Myocyte (in vitro differentiated cells): ENCODE results near the gene MAP2K6. TPM values are rescaled to one million over a fixed set of nuclear protein-coding genes. Genes with fewer than 3 reads are reported as not detected.
A peak's percentile ranks its signal among the peaks of the same experiment; 100 is the strongest.

Experiments
- DNase-seq: peaks from one replicate; pipeline ENCODE4 v3.0.0-alpha.2; 2012; ENCODE audit warnings: low read depth
- polyA plus RNA-seq: library from polyadenylated mRNA; unstranded; fragments of >200 nt; gene quantifications from one replicate; pipeline ENCODE4 v1.2.1, GENCODE V29; 2012; ENCODE audit warnings: missing spikeins
- total RNA-seq: library from RNA; depleted of rRNA; stranded (reverse); fragments of >200 nt; gene quantifications from 2 replicates; pipeline ENCODE4 v1.2.3, GENCODE V29; 2014

Gene MAP2K6
- 0.16 and 0.26 TPM in 2 replicates for total RNA-seq
- 0.11 TPM for polyA plus RNA-seq

DNA sequence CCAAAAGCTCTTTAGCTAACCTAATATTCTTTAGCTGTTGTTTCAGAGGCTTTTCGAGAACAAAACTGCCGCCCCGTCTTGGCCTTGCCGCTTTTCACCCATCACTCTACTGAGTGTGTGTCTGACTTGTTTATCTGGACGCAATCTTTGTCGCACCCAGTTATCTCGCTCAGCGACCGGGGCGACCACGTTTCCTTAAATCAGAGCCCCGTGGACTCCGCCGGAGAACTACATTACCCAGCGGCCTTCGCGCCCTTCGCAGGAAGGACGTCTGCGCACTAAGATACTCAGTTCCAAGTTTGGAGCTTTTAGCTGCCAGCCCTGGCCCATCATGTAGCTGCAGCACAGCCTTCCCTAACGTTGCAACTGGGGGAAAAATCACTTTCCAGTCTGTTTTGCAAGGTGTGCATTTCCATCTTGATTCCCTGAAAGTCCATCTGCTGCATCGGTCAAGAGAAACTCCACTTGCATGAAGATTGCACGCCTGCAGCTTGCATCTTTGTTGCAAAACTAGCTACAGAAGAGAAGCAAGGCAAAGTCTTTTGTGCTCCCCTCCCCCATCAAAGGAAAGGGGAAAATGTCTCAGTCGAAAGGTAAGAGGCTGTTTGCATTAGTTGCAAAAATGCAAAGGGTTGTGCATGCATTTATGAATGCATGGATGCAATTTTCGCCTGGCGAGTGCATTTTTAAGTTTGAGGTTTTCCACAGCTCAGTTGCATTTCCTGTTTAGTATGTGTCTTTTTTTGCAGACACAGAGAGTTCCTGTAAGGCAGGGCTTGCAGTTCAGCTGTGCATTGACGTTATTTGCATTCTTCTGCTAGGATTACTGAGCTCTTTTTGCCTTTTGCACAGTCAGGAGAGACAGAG is at the start of gene MAP2K6:
Gene MAP2K6, plus strand, starts transcription at position 290 of the 867 bp plus-strand sequence. Its CDS starts 288 bp downstream, at position 578.
- peak; percentile 60 for DNase-seq

DNA sequence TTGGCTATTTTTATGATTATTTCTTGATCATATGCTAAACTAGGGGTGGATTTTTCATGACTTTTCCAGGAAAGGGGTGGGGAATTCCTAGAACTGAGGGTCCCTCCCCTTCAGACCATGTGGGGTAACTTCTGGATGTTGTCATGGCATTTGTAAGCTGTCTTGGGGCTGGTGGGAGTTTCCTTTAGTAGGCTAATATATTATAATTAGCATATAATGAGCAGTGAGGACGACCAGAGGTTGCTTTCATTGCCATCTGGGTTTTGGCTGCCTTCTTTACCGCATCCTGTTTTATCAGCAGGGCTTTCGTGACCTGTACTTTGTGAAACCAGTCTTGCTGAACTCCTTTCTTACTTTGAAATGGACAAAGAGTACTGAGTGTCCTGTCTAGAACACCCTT is 47.2 kb upstream of the MAP2K6 start:
- DNase-seq: no peak

DNA sequence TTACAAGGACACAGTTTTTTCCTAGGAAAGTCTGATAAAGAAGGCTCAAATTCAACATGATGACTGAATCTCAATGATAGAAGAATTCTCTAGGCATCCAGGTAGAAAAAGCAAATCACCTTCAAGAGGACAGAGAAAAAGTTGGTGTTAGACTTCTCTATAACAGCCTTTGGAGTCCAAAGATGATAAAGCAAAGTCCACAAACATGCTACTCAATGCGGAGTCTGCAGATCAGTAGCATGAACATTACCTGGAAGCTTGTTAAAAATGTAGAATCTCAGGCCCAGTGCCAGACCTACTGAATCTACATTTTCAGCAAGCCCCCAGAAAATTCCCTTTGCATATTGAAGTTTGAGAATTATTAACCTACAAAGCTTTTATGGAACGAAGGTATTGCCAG is 41.4 kb upstream of the MAP2K6 start:
- DNase-seq: no peak

DNA sequence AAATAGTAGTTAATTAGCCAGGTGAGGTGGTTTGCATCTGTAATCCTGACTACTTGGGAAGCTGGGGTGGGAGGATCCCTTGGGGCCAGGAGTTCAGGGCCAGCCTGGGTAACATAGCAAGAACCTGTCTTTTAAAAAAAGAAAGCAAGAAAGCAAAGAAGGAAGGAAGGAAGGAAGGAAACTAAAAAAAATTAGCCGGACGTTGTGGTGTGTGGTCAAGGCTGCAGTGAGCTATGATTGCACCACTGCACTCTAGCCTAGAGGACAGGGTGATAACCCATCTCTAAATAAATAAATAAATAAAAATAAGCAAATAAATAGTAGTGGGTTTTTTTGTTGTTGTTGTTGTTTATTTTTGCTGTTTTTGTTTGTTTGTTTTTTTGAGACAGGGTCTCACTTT is 39.3 kb upstream of the MAP2K6 start:
- DNase-seq: no peak

DNA sequence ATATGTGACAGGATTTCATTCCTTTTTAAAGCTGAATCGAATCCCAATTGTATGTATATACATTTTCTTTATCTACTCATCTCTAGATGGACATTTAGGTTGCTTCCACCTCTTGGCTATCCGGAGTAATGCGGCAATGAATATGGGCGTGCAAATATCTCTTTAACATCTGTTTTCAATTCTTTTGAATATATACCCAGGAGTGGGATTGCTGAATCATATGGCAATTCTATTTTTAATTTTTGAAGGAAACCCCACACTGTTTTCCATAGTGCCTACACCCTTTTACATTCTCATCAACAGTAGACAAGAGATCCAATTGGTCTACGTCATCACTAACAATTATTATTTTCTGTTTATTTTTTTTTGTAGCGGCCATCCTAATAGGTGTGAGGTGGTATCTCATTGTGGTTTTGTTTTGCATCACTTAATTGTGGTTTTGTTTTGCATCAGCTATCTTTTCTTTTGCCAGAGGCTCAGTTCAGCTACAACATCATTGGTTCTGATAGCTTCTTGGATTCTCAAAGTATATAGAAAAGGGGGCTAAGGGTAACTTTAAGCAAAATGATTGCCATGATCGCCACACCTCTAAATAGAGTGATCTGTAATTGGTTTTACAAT is 25.6 kb upstream of the MAP2K6 start:
- DNase-seq: no peak

DNA sequence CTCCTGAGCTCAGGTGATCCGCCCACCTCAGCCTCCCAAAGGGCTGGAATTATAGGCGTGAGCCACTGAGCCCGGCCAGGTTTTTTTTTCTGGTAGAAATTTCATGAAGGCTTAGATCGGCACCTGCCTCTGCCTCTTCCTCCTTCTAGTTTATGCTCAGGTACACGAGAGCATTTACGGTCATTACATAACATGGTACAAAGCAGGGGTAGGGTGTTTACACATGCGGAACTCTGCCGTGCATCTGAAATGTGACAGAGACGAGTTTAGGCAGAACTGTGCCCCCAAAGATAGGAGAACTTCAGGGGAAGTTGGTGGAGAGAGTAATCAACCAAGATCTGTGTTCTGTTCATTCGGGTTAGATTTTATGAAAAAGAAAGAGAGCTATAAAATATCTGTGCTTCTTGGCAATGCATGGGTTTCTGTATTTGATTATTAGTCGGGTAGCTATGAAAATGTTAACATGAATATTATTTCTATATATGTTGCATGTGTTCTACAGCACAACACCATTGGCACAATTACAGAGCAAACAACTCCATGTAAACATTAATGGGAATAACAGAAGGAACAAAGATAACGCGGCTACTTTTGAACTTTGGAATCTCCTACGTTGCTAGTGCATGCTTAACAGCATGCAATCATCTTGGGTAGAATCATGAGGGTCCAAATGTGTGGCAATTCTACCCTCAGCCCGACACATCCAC is 23.5 kb upstream of the MAP2K6 start:
- no peak for DNase-seq

DNA sequence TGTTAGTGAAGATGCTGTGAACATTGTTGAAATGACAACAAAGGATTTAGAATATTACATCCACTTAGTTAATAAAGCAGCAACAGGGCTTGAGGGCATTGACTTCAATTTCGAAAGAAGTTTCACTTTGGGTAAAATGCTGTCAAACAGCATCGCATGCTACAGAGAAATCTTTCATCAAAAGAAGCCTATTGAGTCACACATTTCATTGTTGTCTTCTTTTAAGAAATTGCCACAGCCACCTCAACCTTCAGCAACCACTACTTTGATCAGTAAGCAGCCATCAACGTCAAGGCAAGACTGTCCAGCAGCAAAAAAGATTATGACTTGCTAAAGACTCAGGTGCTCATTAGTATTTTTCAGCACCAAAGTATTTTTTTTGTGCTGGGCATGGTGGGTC is 13.2 kb upstream of the MAP2K6 start:
- DNase-seq: no peak

DNA sequence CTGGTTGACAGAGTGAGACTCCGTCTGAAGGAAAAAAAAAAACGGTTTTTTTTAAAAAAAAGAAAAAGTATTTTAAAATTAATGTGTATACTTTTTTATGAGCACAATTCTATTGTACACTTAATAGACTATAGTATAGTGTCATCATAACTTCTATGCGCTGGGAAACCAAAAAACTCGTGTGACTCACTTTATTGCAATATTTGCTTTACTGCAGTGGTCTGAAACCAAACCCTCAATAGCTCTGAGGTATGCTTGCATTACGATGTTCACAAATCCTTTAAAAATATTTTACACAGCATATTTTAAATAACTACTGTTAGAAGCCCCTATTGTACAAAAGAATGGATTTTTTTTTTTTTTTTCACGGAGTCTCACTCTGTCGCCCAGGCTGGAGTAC is 12.4 kb upstream of the MAP2K6 start:
- DNase-seq: no peak

DNA sequence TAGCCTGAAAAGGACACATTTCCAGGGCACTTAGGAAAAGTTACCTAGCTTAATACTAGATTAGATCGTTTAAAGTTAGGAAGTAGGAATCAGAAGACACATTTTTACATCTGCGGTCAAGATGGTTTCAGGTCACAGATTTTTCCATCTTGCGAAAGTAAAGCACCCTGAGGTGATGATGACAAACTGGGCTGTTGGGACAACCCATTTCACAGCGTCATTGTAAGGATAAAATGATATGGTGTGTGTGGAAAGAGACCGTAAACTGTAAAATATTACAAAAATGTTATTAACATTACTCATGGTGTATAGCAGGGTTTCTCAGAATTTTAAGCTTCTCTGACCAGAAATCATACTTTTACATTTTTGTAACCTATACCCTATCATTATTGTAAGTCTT is 10.1 kb upstream of the MAP2K6 start:
- DNase-seq: no peak

DNA sequence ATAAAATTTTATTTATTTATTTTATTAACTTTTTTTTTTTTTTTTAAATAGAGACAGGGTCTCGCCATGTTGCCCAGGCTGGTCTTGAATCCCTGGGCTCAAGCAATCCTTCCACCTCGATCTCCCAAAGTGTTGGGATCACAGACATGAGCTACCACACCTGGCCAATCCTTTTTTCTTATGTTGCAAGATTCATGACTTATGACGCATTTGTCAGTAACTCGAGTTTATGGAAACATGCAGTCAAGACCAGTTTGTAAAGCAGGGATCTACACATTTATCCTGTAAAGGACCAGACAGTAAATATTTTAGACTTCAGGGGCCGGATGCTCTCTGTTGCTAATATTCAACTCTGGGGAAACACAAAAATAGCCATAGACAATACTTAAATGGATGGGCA is 9.4 kb upstream of the MAP2K6 start:
- no peak for DNase-seq

DNA sequence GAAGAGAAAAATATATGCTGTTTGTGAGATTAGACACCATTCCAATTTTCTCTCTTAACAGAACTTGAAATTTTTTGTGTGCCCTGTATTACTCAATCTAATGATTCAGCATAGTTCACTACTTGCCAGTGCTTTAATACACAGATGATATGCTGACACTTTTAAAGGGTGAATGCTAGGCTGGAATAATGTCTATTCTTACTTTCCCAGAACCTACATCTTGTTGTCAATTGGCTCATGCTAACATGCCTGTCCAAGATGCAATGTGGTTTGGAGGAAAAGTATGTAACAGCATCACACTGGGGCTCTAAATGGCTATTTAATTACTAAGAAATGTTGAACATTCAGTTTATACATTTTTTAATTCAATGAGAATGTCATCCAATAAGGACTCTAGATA is 7.6 kb upstream of the MAP2K6 start:
- DNase-seq: no peak

DNA sequence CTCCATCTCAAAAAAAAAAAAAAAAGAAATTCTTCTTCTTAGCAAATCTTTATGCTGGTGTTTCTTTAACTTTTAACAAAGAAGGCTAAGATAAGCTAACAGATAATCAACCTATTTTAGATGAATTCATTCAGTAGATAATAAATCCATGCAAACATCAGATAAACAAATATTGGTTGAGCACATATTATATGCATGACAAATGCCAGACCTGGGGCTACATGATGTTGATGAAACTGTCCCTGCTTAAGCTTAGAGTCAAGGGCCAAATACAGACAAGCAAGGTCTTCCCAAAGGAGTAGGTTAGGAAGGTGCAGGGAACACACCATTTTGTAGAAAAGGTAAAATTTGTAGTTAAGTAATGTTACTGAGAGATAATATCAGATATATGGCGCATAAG is 6.7 kb upstream of the MAP2K6 start:
- no peak for DNase-seq

DNA sequence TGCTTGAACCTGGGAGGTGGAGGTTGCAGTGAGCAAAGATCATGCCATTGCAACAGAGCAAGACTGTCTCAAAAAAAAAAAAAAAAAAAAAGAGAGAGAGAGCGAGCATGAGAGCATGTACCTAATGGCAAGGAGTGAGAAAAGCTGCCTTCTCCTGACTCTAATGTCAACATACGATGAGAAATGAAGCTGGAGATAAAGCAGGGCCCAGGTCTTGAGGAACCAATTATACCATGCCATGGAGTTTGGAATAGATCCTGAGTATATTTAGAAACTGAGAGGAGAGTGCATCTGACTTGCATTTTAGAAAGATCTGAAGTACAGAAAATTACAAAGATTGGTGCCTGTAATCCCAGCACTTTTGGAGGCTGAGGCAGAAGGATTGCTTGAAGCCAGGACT is 3.8 kb upstream of the MAP2K6 start:
- DNase-seq: no peak

DNA sequence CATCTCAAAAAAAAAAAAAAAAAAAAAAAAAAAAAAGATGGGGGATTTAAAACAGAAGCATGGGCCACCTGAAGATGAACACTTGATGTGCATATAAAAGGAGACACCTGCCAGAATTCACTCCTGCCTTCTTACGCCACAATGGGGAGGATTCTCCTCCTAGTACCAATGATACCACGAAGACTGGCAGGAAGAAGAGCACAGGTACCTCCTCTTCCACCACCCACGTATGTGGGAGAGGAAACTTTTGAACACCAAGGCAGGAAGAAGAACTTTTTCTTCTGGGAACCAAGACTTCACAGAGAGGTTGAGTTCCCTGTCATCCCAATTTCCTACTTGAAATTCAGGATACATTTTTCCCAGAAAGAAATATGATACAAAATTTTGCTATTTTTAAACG is 2.7 kb upstream of the MAP2K6 start:
- DNase-seq: no peak

DNA sequence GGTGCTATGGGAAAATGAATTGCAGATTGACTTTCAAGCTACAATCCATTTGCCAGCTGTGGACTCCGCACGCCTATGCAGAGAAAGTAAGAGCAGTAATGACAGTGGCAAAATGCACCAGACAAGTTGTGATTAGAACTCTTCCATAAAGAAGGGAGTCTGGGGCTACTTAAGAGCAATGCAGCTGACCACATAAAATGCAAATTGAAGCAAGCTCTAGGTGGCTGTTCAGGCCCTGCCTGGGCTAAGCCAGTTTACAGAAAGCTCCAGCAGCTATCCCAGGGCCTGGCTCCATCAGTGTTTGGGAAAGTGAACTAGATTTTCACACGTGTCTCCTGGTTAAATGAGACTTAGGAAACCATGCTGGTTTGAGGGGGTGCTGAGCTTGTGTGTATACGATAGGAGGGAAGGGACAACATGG is 2.2 kb upstream of the MAP2K6 start:
- no peak for DNase-seq

DNA sequence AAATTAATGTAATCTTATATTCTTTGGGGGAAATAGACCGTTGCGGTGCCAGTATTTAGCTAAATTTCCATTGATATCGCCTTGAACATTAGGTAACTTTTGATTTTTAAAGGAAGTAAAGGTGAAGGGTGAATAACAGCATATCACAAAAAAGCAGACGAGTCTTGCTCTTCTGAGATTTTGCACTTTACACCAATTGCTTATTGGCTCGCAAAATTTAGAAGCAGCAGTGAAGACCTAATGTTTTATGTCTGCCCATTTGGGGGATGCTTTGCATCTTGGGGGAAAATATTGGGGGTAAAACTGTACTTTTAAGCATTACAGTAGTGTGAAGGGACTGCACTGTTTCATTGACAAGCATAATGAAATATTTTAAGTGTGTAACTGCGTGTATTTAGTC is 934 bp downstream of the MAP2K6 start:
- DNase-seq: no peak

DNA sequence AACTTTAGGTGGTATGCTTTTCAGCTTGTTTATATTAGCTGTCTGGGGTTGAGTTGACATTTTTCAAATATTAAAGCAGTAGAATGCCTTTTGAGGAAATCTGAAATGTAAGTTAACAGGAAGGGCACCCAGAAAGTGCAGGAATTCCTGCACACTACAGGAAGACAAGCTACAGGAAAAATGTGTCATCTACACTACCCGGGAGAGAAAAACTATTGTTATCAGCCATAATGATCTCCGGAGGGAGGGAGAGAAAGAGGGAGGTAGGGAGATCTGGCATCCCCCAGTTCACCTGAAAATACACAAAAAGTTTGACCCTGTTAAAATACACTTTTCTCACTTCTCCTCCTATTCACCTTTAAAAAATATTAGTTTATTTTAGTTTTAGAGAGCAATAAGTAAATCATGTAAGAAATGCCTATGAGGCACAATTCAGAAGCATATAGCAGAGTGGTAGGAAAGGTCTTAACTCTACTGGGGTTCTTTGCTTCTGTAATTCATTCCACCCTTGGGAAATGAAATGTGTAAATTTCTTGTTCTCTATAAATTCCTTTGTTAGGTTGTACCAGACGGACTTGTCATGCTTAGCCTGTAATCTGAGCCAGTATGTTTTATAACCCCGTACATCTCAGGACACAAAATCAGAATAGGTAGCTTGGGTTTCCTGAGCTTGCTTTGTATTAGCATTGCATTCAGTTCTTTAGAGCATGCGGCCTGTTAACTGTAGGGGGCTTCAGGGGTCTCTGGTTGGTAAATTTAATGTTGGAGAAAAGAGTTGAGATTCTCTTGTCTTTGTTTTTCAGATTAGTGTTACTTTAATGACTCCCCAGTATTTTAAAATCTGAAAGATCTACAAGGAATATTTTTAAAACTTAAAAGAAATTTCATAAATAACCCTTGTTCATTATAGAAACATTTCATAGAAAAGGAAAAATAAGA is 3.3 kb downstream of the MAP2K6 start:
- DNase-seq: no peak

DNA sequence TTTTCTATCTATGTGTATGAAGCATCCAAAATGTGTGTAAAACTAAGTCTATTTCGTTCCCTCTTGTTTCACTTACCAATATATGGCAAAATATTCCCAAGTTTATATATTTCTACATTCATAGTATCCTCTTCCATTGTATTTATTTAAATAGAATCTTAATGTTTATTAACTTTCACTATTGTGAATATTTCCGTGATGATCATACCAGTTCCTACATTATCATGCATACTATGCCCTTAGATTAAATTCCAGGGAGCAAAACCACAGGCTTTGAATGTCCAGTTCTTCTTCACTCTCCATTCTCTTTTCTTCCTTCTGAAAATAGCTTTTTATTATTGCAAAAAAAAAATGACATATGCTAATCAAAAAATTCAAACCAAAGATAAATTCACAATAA is 4.0 kb downstream of the MAP2K6 start:
- DNase-seq: no peak

DNA sequence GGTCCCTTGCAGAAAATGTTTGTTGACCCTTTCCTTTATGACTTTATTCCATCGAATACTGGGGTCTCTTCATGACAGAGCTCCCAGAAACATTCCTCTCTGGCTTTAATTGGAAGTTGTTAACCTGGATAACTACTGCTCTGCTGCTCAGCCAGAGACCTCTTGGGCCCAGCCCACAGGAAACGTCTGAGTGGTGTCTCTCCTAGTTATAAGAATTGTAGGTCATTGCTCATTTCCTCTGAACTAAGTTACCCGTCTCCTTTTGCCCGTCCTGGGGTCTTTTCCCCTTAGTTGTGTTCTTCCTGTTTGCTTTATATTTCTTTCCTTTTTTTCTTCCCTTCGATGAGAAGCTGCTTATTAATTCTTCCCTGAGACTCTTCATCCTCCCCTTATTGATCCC is 9.0 kb downstream of the MAP2K6 start:
- DNase-seq: no peak

DNA sequence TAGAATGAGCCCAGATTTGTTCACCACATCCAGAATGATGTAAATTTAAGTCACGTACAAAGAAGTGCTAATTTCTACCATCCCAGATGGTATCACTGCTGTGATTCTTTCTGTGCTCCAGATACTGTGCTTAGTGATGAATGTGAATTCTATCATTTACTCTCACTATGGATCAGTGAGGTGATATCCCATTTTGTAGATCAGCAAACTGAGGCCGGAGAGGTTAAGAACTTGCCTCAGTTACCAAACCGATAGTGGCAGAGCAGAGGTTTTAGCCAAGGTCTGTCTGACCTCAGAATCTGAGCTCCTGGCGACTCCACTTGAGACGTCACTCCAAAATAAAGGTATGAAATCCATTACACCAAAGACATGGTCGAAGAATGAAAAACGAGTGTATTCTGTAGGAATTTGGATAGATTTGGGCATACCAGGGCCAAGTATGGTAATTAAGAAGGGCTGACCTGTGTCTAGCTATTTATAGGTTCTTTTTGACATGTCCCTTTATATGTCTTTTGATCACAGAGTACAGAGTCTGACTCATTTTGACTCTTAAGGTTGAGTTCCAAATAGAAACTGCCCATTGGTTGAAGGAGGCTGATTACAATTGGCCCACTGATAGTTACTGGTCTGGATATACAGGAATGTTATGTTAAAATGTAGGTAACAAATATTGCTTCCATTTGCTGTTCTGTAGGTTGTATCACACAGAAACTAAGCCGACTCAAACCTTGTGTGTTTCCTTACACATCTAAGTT is 10.0 kb downstream of the MAP2K6 start:
- DNase-seq: no peak
